ENCODE measurements around the gene ALDH3A1.

DNA sequence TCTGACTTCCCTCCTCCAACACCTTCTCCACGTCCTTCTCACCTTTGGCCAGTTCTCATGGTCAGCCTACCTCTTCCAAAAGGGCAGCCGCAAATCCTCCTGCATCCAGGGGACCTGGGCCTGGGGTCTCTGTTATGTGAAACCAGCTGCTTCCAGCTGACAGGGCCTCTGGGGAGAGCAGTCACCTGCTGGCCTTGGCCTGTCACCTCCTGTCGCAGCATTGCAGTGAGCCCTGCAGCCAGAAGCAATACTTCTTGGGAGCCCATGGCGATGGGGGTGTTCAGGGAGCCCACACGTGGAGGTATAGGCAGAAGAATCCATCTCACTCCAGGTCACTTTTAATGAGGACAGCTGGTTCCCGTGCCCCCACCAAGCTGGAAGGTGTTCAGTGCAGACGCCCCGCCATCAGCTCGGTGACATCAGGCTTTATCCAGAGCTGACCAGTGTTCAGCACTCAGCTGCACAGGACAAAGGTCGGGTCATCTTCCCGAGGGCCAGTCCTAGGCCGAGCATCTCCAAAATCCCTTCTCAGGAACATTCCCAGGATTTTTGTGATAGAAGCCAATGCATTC lies 30.0 kb downstream of the ALDH3A1 start:
- TF ChIP-seq RFX5 (IDR thresholded peaks at IDR 0.05; ENCODE audit: low read depth, low read length) (no peak), RAD21 (IDR thresholded peaks at IDR 0.05; ENCODE audit: insufficient read depth, low read depth, low read length) (no peak)

Data from GM12878 (cell line).